AG20443 (cell line): ENCODE data around the gene OCIAD1.
"Not testable (repeated sequence)": the region's sequence is repeated elsewhere in the genome, so short reads cannot be mapped to it uniquely, and the experiment has no call there.

Experiments
- DNase-seq: peaks from one replicate; pipeline ENCODE4 v3.0.0; 2012; ENCODE audit warnings: low spot score, mixed read lengths

OCIAD1 gene

GRCh38 chr4:48821431-48821830 lies 9.5 kb upstream of the OCIAD1 start:
- DNase-seq: not testable (repeated sequence)

GRCh38 chr4:48827622-48828021 lies 3.3 kb upstream of the OCIAD1 start:
- no peak for DNase-seq

- no peak for DNase-seq
Measured at GRCh38 chr4:48831532-48832030, 693 bp downstream of the OCIAD1 start.

GRCh38 chr4:48832571-48832970 lies 1.7 kb downstream of the OCIAD1 start:
- DNase-seq: no peak

- no peak for DNase-seq
Measured at GRCh38 chr4:48836658-48837057, 5.8 kb downstream of the OCIAD1 start.

GRCh38 chr4:48841045-48841827 lies 10.3 kb downstream of the OCIAD1 start:
- no peak for DNase-seq

GRCh38 chr4:48844843-48845242 lies 14.0 kb downstream of the OCIAD1 start:
- no peak for DNase-seq

- DNase-seq: not testable (repeated sequence)
Measured at GRCh38 chr4:48848799-48849198, 17.9 kb downstream of the OCIAD1 start.

GRCh38 chr4:48851651-48852050 lies 20.8 kb downstream of the OCIAD1 start:
- no peak for DNase-seq

- DNase-seq: no peak
Measured at GRCh38 chr4:48853604-48854394, 22.9 kb downstream of the OCIAD1 start.

- DNase-seq: no peak
Measured at GRCh38 chr4:48854395-48854683, 23.5 kb downstream of the OCIAD1 start.

GRCh38 chr4:48854982-48855381 lies 24.1 kb downstream of the OCIAD1 start:
- DNase-seq: no peak

- DNase-seq: no peak
Measured at GRCh38 chr4:48858130-48858529, 27.2 kb downstream of the OCIAD1 start.

- DNase-seq: no peak
Measured at GRCh38 chr4:48862038-48862437, 31.1 kb downstream of the OCIAD1 start.

GRCh38 chr4:48862661-48863060 lies 31.8 kb downstream of the OCIAD1 start:
- no peak for DNase-seq

- no peak for DNase-seq
Measured at GRCh38 chr4:48863728-48864127, 32.8 kb downstream of the OCIAD1 start.

GRCh38 chr4:48864696-48865095 lies 33.8 kb downstream of the OCIAD1 start:
- not testable (repeated sequence) for DNase-seq

GRCh38 chr4:48877827-48878535 lies 47.1 kb downstream of the OCIAD1 start:
- DNase-seq: no peak

GRCh38 chr4:48879561-48880442 lies 48.9 kb downstream of the OCIAD1 start:
- DNase-seq: no peak

GRCh38 chr4:48881646-48882045 lies 50.8 kb downstream of the OCIAD1 start:
- DNase-seq: not testable (repeated sequence)

- not testable (repeated sequence) for DNase-seq
Measured at GRCh38 chr4:48889750-48890149, 58.9 kb downstream of the OCIAD1 start.
